Liver (tissue), 3 donors: Measurements from ENCODE around the gene ELK3.

ENCODE experiments used
- ATF3 ChIP-seq: IDR thresholded peaks from 2 replicates; pipeline ENCODE4 v1.6.1; 2016; ENCODE audit warnings: antibody characterized with exemption
- CTCF ChIP-seq: fragments of 150-350 bp; IDR thresholded peaks from 2 replicates; pipeline ENCODE4 v1.5.1; 2017; ENCODE audit warnings: improper control_type of control experiment, low read depth, low read length; ENCODE audit not compliant: missing input control
- FOXA1 ChIP-seq: IDR thresholded peaks from 2 replicates; pipeline ENCODE4 v1.6.1; 2016; ENCODE audit warnings: antibody characterized with exemption
- GABPA ChIP-seq, 2 donors: IDR thresholded peaks in 1 of 2; conservative IDR thresholded peaks in 1 of 2; 2 replicates each; pipeline ENCODE4 v1.6.1; 2016; ENCODE audit warnings: antibody characterized with exemption in 2 of 2, mild to moderate bottlenecking in 1 of 2, moderate library complexity in 1 of 2
- JUND ChIP-seq, 2 donors: IDR thresholded peaks; 2 replicates each; pipeline ENCODE4 v1.6.1; 2016; ENCODE audit warnings: antibody characterized with exemption in 2 of 2
- RAD21 ChIP-seq, 2 donors: IDR thresholded peaks; 2 replicates each; pipeline ENCODE4 v1.6.1; 2016; ENCODE audit warnings: antibody characterized with exemption in 2 of 2, mild to moderate bottlenecking in 2 of 2
- SP1 ChIP-seq: IDR thresholded peaks from 2 replicates; pipeline ENCODE4 v1.6.1; 2018; ENCODE audit warnings: antibody characterized with exemption, mild to moderate bottlenecking
- TAF1 ChIP-seq: conservative IDR thresholded peaks from 2 replicates; pipeline ENCODE4 v1.6.1; 2016; ENCODE audit warnings: antibody characterized with exemption, mild to moderate bottlenecking
- ZBTB33 ChIP-seq: IDR thresholded peaks from 2 replicates; pipeline ENCODE4 v1.6.1; 2016; ENCODE audit warnings: antibody characterized with exemption
- TF ChIP-seq, protein P1 (sequence below): IDR thresholded peaks from 2 replicates; pipeline ENCODE4 v1.6.1; 2016; ENCODE audit warnings: antibody characterized with exemption, mild to moderate bottlenecking
- donor health status: healthy.
- donor health status: healthy.

DNA sequence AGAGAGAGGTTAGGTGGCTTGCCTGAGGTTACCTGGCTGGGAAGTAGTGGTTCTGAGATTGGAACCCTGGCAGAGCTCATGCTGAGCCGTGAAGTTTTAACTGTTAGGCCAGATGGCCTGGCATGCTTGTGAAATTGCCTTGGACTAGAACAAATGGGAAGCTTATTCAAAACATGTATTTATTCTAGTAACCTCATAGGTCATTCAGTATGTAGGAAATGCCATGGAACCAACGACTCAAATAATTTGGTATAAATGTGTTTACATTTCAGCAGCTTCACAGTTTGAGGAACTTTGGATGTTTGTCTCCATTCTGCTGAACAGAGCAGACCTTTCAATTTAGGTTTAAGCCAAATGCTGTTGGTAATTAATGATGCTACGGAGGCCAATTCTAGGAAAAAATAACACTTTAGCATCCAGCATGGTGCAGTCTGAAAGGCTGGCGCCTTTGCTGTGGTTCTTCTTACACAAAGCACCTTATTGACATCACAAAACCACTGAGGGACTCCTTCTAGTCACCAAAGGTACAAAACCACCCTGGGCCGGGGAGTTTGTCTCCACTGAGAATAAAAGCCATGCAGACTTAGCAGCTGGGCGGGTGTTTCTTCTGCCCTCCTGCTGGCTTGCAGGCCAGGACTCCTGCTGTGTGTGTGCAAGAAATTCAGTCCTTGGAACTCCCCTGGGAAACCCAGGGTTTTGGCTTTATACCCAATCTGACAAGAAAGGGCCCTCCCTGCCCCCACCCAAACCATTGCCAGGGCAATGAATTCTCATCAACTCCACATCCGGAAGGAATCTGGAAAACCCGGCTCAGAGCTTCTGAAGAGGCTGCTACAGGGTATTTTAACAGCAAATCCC is 64.2 kb downstream of the ELK3 start:
- TF ChIP-seq TAF1: no peak
- no peak for TF ChIP-seq RAD21 (IDR thresholded peaks at IDR 0.05)
- TF ChIP-seq, protein P1, sequence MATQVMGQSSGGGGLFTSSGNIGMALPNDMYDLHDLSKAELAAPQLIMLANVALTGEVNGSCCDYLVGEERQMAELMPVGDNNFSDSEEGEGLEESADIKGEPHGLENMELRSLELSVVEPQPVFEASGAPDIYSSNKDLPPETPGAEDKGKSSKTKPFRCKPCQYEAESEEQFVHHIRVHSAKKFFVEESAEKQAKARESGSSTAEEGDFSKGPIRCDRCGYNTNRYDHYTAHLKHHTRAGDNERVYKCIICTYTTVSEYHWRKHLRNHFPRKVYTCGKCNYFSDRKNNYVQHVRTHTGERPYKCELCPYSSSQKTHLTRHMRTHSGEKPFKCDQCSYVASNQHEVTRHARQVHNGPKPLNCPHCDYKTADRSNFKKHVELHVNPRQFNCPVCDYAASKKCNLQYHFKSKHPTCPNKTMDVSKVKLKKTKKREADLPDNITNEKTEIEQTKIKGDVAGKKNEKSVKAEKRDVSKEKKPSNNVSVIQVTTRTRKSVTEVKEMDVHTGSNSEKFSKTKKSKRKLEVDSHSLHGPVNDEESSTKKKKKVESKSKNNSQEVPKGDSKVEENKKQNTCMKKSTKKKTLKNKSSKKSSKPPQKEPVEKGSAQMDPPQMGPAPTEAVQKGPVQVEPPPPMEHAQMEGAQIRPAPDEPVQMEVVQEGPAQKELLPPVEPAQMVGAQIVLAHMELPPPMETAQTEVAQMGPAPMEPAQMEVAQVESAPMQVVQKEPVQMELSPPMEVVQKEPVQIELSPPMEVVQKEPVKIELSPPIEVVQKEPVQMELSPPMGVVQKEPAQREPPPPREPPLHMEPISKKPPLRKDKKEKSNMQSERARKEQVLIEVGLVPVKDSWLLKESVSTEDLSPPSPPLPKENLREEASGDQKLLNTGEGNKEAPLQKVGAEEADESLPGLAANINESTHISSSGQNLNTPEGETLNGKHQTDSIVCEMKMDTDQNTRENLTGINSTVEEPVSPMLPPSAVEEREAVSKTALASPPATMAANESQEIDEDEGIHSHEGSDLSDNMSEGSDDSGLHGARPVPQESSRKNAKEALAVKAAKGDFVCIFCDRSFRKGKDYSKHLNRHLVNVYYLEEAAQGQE: no peak
- no peak for TF ChIP-seq CTCF
- TF ChIP-seq FOXA1: no peak
- TF ChIP-seq ZBTB33: no peak
- no peak for TF ChIP-seq JUND (IDR thresholded peaks at IDR 0.05)
- no peak for TF ChIP-seq SP1
- TF ChIP-seq ATF3: no peak
- TF ChIP-seq GABPA (IDR thresholded peaks at IDR 0.05 in 1 of 2, conservative IDR thresholded peaks at IDR 0.05 in 1 of 2): no peak
